CD4-positive, alpha-beta T cell treated with Interleukin-4 for 1 hour (primary cell): ENCODE data around the gene EGF.
"Not testable (repeated sequence)": the region's sequence is repeated elsewhere in the genome, so short reads cannot be mapped to it uniquely, and the experiment has no call there.

Source experiments
- DNase-seq, 2 donors: peaks; one replicate each; pipeline ENCODE4 v3.0.0-alpha.2; 2020 to 2022

Gene EGF

GRCh38 chr4:109915385-109916026, 2.8 kb downstream of the EGF start:
- DNase-seq, result no peak

- DNase-seq, result no peak
Measured at GRCh38 chr4:109916027-109916409, 3.3 kb downstream of the EGF start.

- DNase-seq, result no peak
Measured at GRCh38 chr4:109921384-109921808, 8.7 kb downstream of the EGF start.

GRCh38 chr4:109925396-109925795, 12.7 kb downstream of the EGF start:
- DNase-seq, result no peak

GRCh38 chr4:109928327-109929045, 15.8 kb downstream of the EGF start:
- no peak for DNase-seq

DNA sequence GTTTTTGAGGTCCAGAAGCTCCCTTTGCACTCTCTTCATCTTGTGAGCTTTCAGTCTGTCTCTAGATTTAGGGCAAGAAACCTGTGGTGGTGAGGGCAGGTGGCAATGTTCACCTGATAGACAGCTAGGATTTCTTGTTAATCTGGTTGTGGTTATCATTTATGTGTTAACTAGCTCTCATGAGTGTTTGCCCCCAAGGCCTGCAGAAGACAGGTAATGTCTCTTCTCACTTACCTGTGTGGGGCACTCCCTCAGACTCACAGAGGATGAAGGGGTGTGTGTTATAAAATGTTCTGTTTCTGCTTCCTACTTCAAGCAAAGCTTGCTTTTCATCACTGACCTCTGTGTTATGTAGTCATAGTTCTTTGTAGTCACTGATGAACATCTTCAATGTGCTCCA, 17.8 kb downstream of the EGF start:
- DNase-seq, result no peak

GRCh38 chr4:109930872-109931271, 18.2 kb downstream of the EGF start:
- no peak for DNase-seq

GRCh38 chr4:109931318-109931717, 18.6 kb downstream of the EGF start:
- no peak for DNase-seq

DNA sequence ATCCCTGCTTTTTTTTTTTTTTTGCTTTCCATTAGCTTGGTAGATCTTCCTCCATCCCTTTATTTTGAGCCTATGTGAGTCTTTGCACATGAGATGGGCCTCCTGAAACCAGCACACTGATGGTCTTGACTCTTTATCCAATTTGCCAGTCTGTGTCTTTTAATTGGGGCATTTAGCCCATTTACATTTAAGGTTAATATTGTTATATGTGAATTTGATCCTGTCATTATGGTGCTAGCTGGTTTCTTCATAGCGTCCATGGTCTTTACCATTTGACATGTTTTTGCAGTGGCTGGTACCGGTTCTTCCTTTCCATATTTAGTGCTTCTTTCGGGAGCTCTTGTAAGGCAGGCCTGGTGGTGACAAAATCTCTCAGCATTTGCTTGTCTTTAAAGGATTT, 24.7 kb downstream of the EGF start:
- not testable (repeated sequence) for DNase-seq

- no peak for DNase-seq
Measured at GRCh38 chr4:109939190-109939589, 26.5 kb downstream of the EGF start.

- DNase-seq, result no peak
Measured at GRCh38 chr4:109942292-109942926, 29.7 kb downstream of the EGF start.

DNA sequence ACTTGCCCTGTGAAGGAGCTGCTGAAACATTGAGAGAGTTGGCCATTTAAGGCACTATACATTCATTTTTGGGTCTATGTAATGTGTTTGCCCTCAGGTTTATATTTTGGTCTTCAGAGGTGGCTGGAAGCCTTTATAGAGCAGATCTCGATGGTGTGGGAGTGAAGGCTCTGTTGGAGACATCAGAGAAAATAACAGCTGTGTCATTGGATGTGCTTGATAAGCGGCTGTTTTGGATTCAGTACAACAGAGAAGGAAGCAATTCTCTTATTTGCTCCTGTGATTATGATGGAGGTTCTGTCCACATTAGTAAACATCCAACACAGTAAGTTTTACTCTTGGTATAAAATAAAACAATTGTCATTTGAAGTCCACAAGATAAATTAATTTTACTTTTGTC, 31.1 kb downstream of the EGF start:
- no peak for DNase-seq

DNA sequence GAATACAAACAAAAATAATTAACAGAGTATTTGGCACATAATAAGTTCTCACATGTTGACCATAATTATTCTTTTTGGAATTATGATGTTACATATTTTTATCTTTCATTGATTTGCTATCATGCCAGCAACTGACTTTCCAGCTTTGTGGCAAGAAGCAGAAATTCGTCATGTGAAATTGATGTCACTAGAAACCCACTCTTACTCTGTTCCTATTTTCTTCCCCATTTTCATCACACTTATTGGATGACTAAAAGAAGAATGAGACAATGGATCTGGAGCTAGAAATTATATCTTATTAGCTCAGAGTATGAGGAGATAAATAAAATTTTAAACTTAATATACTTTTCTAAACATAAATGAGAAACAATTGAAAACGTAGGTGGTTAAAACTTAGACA, 31.9 kb downstream of the EGF start:
- DNase-seq, result no peak

- peak in 1 of 2 donors; percentile 13 for DNase-seq
Measured at GRCh38 chr4:109945056-109945455, 32.4 kb downstream of the EGF start.

DNA sequence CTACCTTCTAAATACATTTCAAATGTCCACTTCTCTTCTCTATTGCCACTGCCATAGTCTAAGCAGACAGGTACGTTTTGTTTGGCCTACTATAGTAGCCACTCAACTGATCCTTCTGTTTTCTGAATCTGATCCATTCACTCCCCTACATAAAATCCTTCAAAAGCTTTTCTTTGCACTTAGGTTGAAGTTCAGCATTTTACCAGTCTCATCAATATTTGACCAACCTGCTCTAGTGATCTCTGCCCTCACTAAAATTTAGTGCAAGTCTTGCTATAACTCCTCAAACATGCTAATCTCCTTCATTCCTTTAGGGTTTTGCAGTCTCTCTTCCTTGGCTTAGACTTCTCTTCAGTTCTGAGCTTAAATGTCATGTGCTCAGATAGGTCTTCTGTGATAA, 33.4 kb downstream of the EGF start:
- DNase-seq, result no peak

- DNase-seq, result no peak
Measured at GRCh38 chr4:109947457-109947856, 34.8 kb downstream of the EGF start.

- no peak for DNase-seq
Measured at GRCh38 chr4:109947918-109948317, 35.2 kb downstream of the EGF start.

DNA sequence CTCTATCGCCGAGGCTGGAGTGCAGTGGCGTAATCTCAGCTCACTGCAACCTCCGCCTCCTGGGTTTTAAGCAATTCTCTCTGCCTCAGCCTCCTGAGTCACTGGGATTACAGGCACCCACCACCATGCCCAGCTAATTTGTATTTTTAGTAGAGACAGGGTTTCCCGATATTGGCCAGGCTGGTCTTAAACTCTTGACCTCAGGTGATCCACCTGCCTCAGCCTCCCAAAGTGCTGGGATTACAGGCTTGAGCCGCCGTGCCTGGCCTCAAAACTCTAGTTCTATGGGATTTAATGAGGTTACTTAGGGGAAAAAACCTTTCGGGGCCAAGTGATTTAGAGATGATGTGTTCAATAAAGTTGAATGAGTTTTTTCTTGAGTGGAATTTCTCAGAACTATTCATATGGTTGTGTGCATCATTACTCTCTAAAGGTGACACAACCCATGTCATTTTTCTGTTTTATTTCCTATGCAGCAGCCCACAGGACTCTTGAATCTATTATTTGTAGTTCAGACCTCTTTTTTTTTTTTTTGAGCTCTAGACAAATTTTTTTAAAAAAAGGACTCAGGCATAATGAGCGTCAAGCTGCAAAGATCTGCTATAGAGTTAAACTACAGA, 36.5 kb downstream of the EGF start:
- DNase-seq, result not testable (repeated sequence)

- DNase-seq, result no peak
Measured at GRCh38 chr4:109952612-109953011, 39.9 kb downstream of the EGF start.

GRCh38 chr4:109953556-109953955, 40.9 kb downstream of the EGF start:
- no peak for DNase-seq

DNA sequence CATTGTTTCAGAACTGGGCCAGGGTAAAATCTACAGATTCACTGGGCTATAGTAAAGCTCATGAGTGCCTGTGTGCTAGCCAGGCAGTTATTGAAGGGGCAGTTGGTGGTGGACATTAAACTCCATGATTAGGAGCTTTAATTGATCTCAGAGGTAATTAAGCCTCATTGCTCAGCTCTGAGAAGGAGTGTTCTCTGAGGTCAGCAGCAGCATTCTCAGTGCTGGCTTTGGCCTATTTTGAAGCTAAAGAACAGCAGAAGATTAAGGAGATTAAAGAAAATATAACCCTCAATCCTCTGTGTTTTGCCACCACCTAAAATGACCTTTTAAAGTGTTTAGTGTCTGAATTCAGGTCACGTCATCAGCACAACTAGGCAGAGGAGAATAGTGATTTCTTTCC, 42.5 kb downstream of the EGF start:
- no peak for DNase-seq

GRCh38 chr4:109957227-109957626, 44.5 kb downstream of the EGF start:
- DNase-seq, result no peak

DNA sequence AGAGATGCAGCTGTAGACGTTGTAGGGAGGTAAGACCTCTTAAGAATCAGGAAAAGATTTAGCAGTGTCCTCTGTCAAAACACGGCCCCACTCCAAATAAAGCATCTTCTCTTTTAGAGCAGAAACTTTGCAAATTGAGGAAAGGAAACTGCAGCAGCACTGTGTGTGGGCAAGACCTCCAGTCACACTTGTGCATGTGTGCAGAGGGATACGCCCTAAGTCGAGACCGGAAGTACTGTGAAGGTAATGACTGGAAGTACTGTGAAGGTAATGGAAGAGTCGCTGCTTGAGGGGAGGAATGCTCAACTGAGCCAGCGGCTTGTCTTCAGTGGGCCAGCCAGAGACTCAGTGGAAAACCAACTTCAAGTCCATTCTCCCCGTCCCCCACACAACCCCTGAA, 46.5 kb downstream of the EGF start:
- DNase-seq, result no peak

DNA sequence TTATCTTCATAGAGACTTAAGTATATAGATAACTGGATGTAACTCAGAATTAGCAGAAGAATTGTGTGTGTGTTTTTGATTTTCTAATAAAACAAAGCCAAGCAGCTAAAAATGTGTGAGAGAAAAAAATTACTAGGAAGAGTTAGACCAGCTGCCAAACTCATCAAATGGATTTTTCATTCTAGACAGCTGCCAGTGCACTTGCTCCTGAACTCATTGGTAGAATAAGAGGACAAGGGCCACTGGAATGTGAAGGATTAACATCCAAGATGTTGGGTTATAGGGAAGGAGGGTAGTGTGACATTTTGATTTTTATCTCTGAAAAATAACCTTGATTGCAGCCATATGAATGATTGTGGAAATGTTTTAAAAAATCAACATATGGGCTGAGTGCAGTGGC, 49.7 kb downstream of the EGF start:
- no peak for DNase-seq
